ENCODE results near the gene CYCS.

DNA sequence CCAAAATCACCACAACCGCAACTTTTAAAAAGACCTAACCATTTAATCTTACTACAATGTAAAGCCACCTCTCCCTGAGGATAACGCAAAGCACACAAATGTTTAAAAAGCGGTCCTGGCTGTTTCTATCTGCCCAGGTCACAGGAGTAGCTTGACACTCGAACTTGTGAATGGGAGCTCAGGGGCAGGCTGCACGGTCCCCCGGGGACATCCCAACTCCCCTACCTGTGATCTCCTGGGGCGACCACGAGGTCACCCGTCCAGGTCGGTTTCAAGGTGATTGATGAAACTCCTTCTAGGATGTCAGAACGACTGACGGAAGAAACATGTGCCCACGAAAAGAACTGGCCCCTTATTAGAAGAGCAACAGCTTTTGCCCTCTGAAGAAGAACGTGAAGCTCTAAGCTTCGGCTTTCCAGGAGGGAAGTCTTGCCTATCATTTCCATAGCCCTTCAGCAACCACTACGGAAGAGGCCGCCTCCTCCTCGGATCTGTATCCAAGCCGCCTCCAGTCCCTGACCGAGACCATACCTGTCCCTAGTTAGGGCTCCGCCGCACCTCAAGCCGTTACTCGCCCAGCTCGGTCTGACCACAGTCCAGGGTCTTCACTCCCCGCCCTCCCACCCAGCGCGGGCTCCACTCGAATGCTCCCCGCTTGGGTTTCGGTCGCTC lies 459 bp downstream of the CYCS start:
- TF ChIP-seq, protein P1, sequence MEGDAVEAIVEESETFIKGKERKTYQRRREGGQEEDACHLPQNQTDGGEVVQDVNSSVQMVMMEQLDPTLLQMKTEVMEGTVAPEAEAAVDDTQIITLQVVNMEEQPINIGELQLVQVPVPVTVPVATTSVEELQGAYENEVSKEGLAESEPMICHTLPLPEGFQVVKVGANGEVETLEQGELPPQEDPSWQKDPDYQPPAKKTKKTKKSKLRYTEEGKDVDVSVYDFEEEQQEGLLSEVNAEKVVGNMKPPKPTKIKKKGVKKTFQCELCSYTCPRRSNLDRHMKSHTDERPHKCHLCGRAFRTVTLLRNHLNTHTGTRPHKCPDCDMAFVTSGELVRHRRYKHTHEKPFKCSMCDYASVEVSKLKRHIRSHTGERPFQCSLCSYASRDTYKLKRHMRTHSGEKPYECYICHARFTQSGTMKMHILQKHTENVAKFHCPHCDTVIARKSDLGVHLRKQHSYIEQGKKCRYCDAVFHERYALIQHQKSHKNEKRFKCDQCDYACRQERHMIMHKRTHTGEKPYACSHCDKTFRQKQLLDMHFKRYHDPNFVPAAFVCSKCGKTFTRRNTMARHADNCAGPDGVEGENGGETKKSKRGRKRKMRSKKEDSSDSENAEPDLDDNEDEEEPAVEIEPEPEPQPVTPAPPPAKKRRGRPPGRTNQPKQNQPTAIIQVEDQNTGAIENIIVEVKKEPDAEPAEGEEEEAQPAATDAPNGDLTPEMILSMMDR (IDR thresholded peaks at IDR 0.05): no peak
- no peak for TF ChIP-seq POLR2A (IDR thresholded peaks at IDR 0.05)
